H9 (cell line): Measurements from ENCODE around the gene SPINK2. TPM values are rescaled to one million over a fixed set of nuclear protein-coding genes. Genes with fewer than 3 reads are reported as not detected.

Source experiments
- DNase-seq: peaks from one replicate; pipeline ENCODE4 v3.0.0-alpha.2; 2017
- H2AFZ ChIP-seq: one replicate; pipeline ENCODE4 v1.6.1; 2013; ENCODE audit warnings: mild to moderate bottlenecking, low read length, control low read depth, moderate library complexity
- H2AK5ac ChIP-seq: 2 replicates; pipeline ENCODE4 v1.6.1; 2013; ENCODE audit warnings: low read length, control low read depth, mixed read lengths; ENCODE audit not compliant: insufficient read length
- H2BK120ac ChIP-seq: one replicate; pipeline ENCODE4 v1.6.1; 2013; ENCODE audit warnings: low read depth, mild to moderate bottlenecking, low read length, control low read depth, inconsistent platforms; ENCODE audit not compliant: poor library complexity, severe bottlenecking
- H2BK12ac ChIP-seq: 2 replicates; pipeline ENCODE4 v1.6.1; 2013; ENCODE audit warnings: low read length, control low read depth, mixed read lengths, low read depth; ENCODE audit not compliant: insufficient read length
- H2BK15ac ChIP-seq: 2 replicates; pipeline ENCODE4 v1.6.1; 2013; ENCODE audit warnings: low read depth, low read length, control low read depth
- H2BK20ac ChIP-seq: one replicate; pipeline ENCODE4 v1.6.1; 2013; ENCODE audit warnings: low read depth, mild to moderate bottlenecking, low read length, control low read depth, inconsistent platforms; ENCODE audit not compliant: poor library complexity, severe bottlenecking
- H2BK5ac ChIP-seq: 2 replicates; pipeline ENCODE4 v1.6.1; 2013; ENCODE audit warnings: low read length, control low read depth, mixed read lengths; ENCODE audit not compliant: insufficient read length
- H3K14ac ChIP-seq: 2 replicates; pipeline ENCODE4 v1.6.1; 2013; ENCODE audit warnings: low read length, control low read depth; ENCODE audit not compliant: insufficient read depth
- H3K18ac ChIP-seq: 2 replicates; pipeline ENCODE4 v1.6.1; 2013; ENCODE audit warnings: low read depth, mild to moderate bottlenecking, mixed read lengths, low read length, control low read depth; ENCODE audit not compliant: insufficient read length
- H3K23ac ChIP-seq: 2 replicates; pipeline ENCODE4 v1.6.1; 2013; ENCODE audit warnings: low read length, control low read depth, mixed read lengths, low read depth; ENCODE audit not compliant: insufficient read length
- H3K23me2 ChIP-seq: 2 replicates; pipeline ENCODE4 v1.6.1; 2013; ENCODE audit warnings: low read depth, mild to moderate bottlenecking, mixed read lengths, low read length, control low read depth; ENCODE audit not compliant: insufficient read length, poor library complexity, severe bottlenecking
- H3K27ac ChIP-seq: 2 replicates; pipeline ENCODE4 v1.5.1; 2013; ENCODE audit warnings: low read length, control low read depth, mixed read lengths, low read depth; ENCODE audit not compliant: insufficient read length
- H3K27me3 ChIP-seq: 2 replicates; pipeline ENCODE4 v1.6.1; 2013; ENCODE audit warnings: low read length, control low read depth, inconsistent platforms; ENCODE audit not compliant: insufficient read depth
- H3K4ac ChIP-seq: 2 replicates; pipeline ENCODE4 v1.6.1; 2013; ENCODE audit warnings: low read depth, mild to moderate bottlenecking, control low read depth, inconsistent platforms, low read length, moderate library complexity
- H3K4me1 ChIP-seq: 2 replicates; pipeline ENCODE4 v1.6.1; 2013; ENCODE audit warnings: low read length, control low read depth, inconsistent platforms; ENCODE audit not compliant: insufficient read depth
- H3K4me2 ChIP-seq: 2 replicates; pipeline ENCODE4 v1.6.1; 2013; ENCODE audit warnings: low read length, control low read depth, mixed read lengths; ENCODE audit not compliant: insufficient read length, insufficient read depth
- H3K56ac ChIP-seq: 2 replicates; pipeline ENCODE4 v1.6.1; 2013; ENCODE audit warnings: low read depth, mild to moderate bottlenecking, mixed read lengths, low read length, control low read depth; ENCODE audit not compliant: insufficient read length
- H3K79me1 ChIP-seq: 2 replicates; pipeline ENCODE4 v1.6.1; 2013; ENCODE audit warnings: low read depth, mild to moderate bottlenecking, moderate library complexity, low read length, control low read depth, inconsistent platforms; ENCODE audit not compliant: insufficient read depth, poor library complexity, severe bottlenecking
- H3K79me2 ChIP-seq: 2 replicates; pipeline ENCODE4 v1.6.1; 2013; ENCODE audit warnings: low read length, control low read depth, inconsistent platforms; ENCODE audit not compliant: insufficient read depth
- H3K9ac ChIP-seq: 2 replicates; pipeline ENCODE4 v1.6.1; 2013; ENCODE audit warnings: low read length, control low read depth, mixed read lengths; ENCODE audit not compliant: insufficient read length; ENCODE audit errors: extremely low read depth
- H3K9me3 ChIP-seq: one replicate; pipeline ENCODE4 v1.6.1; 2013; ENCODE audit warnings: low read depth, low read length, inconsistent platforms; ENCODE audit not compliant: control insufficient read depth
- H3T11ph ChIP-seq: one replicate; pipeline ENCODE4 v1.6.1; 2013; ENCODE audit warnings: mild to moderate bottlenecking, low read length, control low read depth, inconsistent platforms
- H4K20me1 ChIP-seq: one replicate; pipeline ENCODE4 v1.6.1; 2013; ENCODE audit not compliant: control insufficient read depth, insufficient read length, insufficient read depth
- H4K5ac ChIP-seq: 2 replicates; pipeline ENCODE4 v1.6.1; 2013; ENCODE audit warnings: low read depth, mild to moderate bottlenecking, mixed read lengths, low read length, control low read depth; ENCODE audit not compliant: insufficient read length
- H4K8ac ChIP-seq: replicated peaks from 2 replicates; pipeline ENCODE4 v1.6.1; 2013; ENCODE audit warnings: low read length, control low read depth, mixed read lengths, low read depth; ENCODE audit not compliant: insufficient read length
- H4K91ac ChIP-seq: 2 replicates; pipeline ENCODE4 v1.6.1; 2013; ENCODE audit warnings: low read depth, mild to moderate bottlenecking, moderate library complexity, mixed read lengths, low read length, control low read depth; ENCODE audit not compliant: insufficient read length
- H3K27ac Mint-ChIP-seq, 3 experiments: 2 replicates in 2 of 3; 3 replicates in 1 of 3; pipeline ENCODE4 v1.8.0; 2020 to 2021; ENCODE audit warnings: mixed read lengths in 3 of 3, mild to moderate bottlenecking in 1 of 3, moderate library complexity in 1 of 3
- H3K27me3 Mint-ChIP-seq: 2 replicates; pipeline ENCODE4 v1.8.0; 2021; ENCODE audit warnings: low read depth, mild to moderate bottlenecking, moderate library complexity, mixed read lengths
- H3K36me3 Mint-ChIP-seq, 3 experiments: 2 replicates in 2 of 3; 3 replicates in 1 of 3; pipeline ENCODE4 v1.8.0; 2020 to 2021; ENCODE audit warnings: low read depth in 3 of 3, mixed read lengths in 3 of 3; ENCODE audit not compliant: insufficient read depth in 1 of 3
- H3K4me1 Mint-ChIP-seq, 2 experiments: 2 replicates each; pipeline ENCODE4 v1.8.0; 2020; ENCODE audit warnings: mixed read lengths in 2 of 2
- H3K4me3 Mint-ChIP-seq, 2 experiments: 2 replicates in 1 of 2; 3 replicates in 1 of 2; pipeline ENCODE4 v1.8.0; 2020 to 2021; ENCODE audit warnings: mild to moderate bottlenecking in 2 of 2, mixed read lengths in 2 of 2, moderate library complexity in 1 of 2
- H3K9me3 Mint-ChIP-seq, 2 experiments: 2 replicates in 1 of 2; 3 replicates in 1 of 2; pipeline ENCODE4 v1.8.0; 2020; ENCODE audit warnings: mild to moderate bottlenecking in 2 of 2, mixed read lengths in 2 of 2, moderate library complexity in 1 of 2
- CTCF ChIP-seq: fragments of 200-600 bp; sonication (generic); conservative IDR thresholded peaks from 3 replicates; pipeline ENCODE4 v1.8.0; 2021; ENCODE audit warnings: antibody characterized with exemption, mild to moderate bottlenecking
- WGBS: extraction: QIAGEN DNeasy Blood & Tissue Kit; methylation state at CpG from one replicate; pipeline ENCODE4 v1.1.7; 2013; ENCODE audit warnings: missing lambda C conversion rate, low lambda C conversion rate, mixed read lengths; ENCODE audit not compliant: insufficient read length; ENCODE audit errors: extremely low coverage; 5-methylcytosine and 5-hydroxymethylcytosine counted together
- total RNA-seq: library from RNA; stranded (reverse); gene quantifications from 2 replicates; pipeline ENCODE4 v1.2.1, GENCODE V29; 2021

SPINK2 gene
- total RNA-seq, 1 experiment from 2014 or later = 0.44 TPM

GRCh38 chr4:56782019-56782418, 39.5 kb downstream of the SPINK2 start:
- Histone ChIP-seq H3K56ac (no peak overlapping the region), H2BK5ac (no peak overlapping the region), H4K5ac (no peak overlapping the region), H2BK120ac (no peak overlapping the region), H2BK20ac (no peak overlapping the region), H3K14ac (no peak overlapping the region), H3K9ac (no peak overlapping the region), H3K18ac (no peak overlapping the region), H3K79me1 (no peaks in the 10 kb centered on the region), H2BK15ac (no peak overlapping the region), H3K4ac (no peak overlapping the region), H3K23ac (no peak overlapping the region), H3K27me3 (no peaks in the 10 kb centered on the region), H3T11ph (no peak overlapping the region), H3K27ac (no peak overlapping the region), H4K91ac (no peak overlapping the region), H3K4me2 (no peak overlapping the region), H2AFZ (no peak overlapping the region), H4K20me1 (no peaks in the 10 kb centered on the region), H2AK5ac (no peak overlapping the region), H3K79me2 (no peaks in the 10 kb centered on the region), H2BK12ac (no peak overlapping the region), H3K9me3 (no peaks in the 10 kb centered on the region), H3K23me2 (no peaks in the 10 kb centered on the region), H3K4me1 (no peaks in the 10 kb centered on the region), H4K8ac (no peak overlapping the region)
- H3K36me3 Mint-ChIP-seq = no peaks in the 10 kb centered on the region
- no peak overlapping the region for H3K27ac Mint-ChIP-seq
- DNase-seq = no peak
- TF ChIP-seq CTCF = no peak
- H3K9me3 Mint-ChIP-seq = no peaks in the 10 kb centered on the region
- no CpG with 5 or more reads among the region's 8 CpGs for WGBS
- peaks cover 3% of the 10 kb centered on the region; the same call in 1 of the 2 replicates for H3K27me3 Mint-ChIP-seq
- H3K4me3 Mint-ChIP-seq = no peak overlapping the region
- H3K4me1 Mint-ChIP-seq = peaks cover 3 to 8% of the 10 kb centered on the region in 2 experiments; a peak in 3 of 4 replicates
